ENCODE data around the gene DGKI.

DNA sequence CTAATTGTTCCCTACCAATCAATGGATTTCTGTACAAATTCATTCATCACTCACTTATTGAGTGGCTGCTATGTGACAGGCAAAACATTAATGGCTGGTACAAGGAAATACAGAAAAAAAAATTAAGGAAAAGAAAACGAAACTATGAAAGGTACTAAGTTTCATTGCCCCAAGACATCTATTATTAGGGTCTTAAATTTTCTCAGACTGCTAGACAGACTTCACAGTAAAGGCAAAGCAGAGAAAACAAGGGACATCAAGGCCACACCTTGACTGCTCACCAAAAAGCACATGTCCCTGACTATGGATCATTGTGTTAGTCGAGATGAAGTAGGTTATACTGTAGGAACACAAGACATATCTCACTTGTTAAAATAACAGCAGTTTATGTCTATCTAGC lies 36.5 kb downstream of the DGKI start:
- TF ChIP-seq CTCF (conservative IDR thresholded peaks at IDR 0.05; ENCODE audit: low read depth, low read length) (no peak), EZH2 (IDR thresholded peaks at IDR 0.05; ENCODE audit: borderline replicate concordance, low read depth, low read length, poor library complexity, severe bottlenecking) (no peak)
